Subcutaneous adipose tissue (tissue), 4 donors: ENCODE data around the gene TMEM181. TPM values are rescaled to one million over a fixed set of nuclear protein-coding genes. Genes with fewer than 3 reads are reported as not detected.

Source experiments
- CTCF ChIP-seq: fragments of 450-650 bp; IDR thresholded peaks from one replicate; pipeline ENCODE4 v1.5.1; 2016; ENCODE audit warnings: low read depth, mild to moderate bottlenecking, control low read depth, antibody characterized with exemption, moderate library complexity
- total RNA-seq, 4 donors: library from RNA; depleted of rRNA; stranded (reverse); fragments of >200 nt; gene quantifications; one replicate each; pipeline ENCODE4 v1.1.0, GENCODE V29; 2016

TMEM181 gene
- total RNA-seq, 4 donors from 2014 or later = 15.1 to 33.1 (median 19.7) TPM

- no peak for TF ChIP-seq CTCF
Measured at GRCh38 chr6:158629367-158630221, 69.7 kb downstream of the TMEM181 start.

- TF ChIP-seq CTCF = no peak
Measured at GRCh38 chr6:158630938-158631616, 71.2 kb downstream of the TMEM181 start.

GRCh38 chr6:158631678-158632537, 72.0 kb downstream of the TMEM181 start:
- no peak for TF ChIP-seq CTCF

GRCh38 chr6:158633127-158633526, 73.2 kb downstream of the TMEM181 start:
- no peak for TF ChIP-seq CTCF

GRCh38 chr6:158634695-158635426, 75.0 kb downstream of the TMEM181 start:
- TF ChIP-seq CTCF = no peak

GRCh38 chr6:158635427-158636073, 75.7 kb downstream of the TMEM181 start:
- TF ChIP-seq CTCF = no peak
